RWPE1 (cell line): ENCODE data around the gene PIP5K1C.
A peak's percentile ranks its signal among the peaks of the same experiment; 100 is the strongest.

Experiments
- CTCF ChIA-PET: fragments of 350-600 bp; sonication (Branson Sonifier 250); formaldehyde crosslinking; extraction: SDS; loops from one replicate; lab custom pipeline; 2021; lab: Yijun Ruan, JAX
- POLR2A ChIA-PET: fragments of 400-600 bp; formaldehyde crosslinking; extraction: SDS; loops from one replicate; lab custom pipeline; 2020; ENCODE audit warnings: antibody characterized with exemption; ENCODE audit not compliant: low non-redundant PET; lab: Yijun Ruan, JAX
- DNase-seq: peaks from one replicate; pipeline ENCODE4 v3.0.0; 2012; ENCODE audit warnings: low spot score
- H3K27ac ChIP-seq: fragments of 450-650 bp; 2 replicates; pipeline ENCODE4 v1.5.1; 2017
- TF ChIP-seq, protein P1 (sequence below): fragments of 450-650 bp; conservative IDR thresholded peaks from 2 replicates; pipeline ENCODE4 v1.5.1; 2017; ENCODE audit warnings: low read depth, mild to moderate bottlenecking

Gene PIP5K1C

GRCh38 chr19:3684054-3684816 lies 16.0 kb downstream of the PIP5K1C start:
- no peak overlapping the region for H3K27ac ChIP-seq
- CTCF ChIA-PET: no interaction called here
- no peak for DNase-seq
- TF ChIP-seq, protein P1, sequence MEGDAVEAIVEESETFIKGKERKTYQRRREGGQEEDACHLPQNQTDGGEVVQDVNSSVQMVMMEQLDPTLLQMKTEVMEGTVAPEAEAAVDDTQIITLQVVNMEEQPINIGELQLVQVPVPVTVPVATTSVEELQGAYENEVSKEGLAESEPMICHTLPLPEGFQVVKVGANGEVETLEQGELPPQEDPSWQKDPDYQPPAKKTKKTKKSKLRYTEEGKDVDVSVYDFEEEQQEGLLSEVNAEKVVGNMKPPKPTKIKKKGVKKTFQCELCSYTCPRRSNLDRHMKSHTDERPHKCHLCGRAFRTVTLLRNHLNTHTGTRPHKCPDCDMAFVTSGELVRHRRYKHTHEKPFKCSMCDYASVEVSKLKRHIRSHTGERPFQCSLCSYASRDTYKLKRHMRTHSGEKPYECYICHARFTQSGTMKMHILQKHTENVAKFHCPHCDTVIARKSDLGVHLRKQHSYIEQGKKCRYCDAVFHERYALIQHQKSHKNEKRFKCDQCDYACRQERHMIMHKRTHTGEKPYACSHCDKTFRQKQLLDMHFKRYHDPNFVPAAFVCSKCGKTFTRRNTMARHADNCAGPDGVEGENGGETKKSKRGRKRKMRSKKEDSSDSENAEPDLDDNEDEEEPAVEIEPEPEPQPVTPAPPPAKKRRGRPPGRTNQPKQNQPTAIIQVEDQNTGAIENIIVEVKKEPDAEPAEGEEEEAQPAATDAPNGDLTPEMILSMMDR: no peak
- POLR2A ChIA-PET: no interaction called here

GRCh38 chr19:3683405-3684053 lies 16.7 kb downstream of the PIP5K1C start:
- no peak overlapping the region for H3K27ac ChIP-seq
- POLR2A ChIA-PET: no interaction called here
- no peak for DNase-seq
- CTCF ChIA-PET: no interaction called here
- TF ChIP-seq, protein P1: no peak

DNA sequence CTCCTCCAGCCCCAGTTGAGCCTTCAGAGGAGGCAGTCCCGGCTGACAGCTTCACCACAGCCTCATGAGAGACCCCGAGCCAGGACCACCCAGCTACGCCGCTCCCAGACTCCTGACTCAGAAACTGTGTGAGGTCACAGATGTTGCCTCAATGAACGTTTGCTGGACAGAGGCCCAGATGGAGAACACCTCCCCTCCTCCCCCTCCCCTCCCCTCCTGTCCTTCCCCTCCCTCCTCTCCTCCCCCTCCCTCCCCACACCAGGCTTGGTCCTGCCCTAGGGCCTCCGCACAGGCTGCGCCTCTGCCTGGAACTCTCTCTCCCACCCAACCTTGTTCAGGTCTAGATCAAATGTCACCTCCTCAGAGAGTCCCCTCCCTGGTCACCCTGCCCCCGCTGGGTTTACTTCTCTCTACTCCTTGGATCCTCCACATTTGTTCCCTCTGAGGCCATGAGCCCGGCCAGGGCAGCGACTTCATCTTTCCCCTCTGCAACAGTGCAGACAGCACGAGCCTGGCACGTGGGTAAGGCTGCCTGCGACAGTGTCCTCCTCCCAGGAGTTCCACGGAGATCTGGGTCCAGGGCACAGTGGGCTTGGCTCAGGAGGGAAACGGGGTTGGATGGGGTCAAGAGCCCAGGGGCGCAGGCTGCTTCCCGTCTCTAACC lies 17.4 kb downstream of the PIP5K1C start:
- H3K27ac ChIP-seq: peak overlapping the region; percentile 9; the same call in 1 of the 2 replicates
- DNase-seq: no peak
- TF ChIP-seq, protein P1: no peak
- ChIA-PET CTCF (interaction anchor here (0.6 kb wide), 1 partner anchor 12 kb away, joined by 4 read pairs; no protein-coding TSS in a partner anchor), POLR2A (no interaction called here)

DNA sequence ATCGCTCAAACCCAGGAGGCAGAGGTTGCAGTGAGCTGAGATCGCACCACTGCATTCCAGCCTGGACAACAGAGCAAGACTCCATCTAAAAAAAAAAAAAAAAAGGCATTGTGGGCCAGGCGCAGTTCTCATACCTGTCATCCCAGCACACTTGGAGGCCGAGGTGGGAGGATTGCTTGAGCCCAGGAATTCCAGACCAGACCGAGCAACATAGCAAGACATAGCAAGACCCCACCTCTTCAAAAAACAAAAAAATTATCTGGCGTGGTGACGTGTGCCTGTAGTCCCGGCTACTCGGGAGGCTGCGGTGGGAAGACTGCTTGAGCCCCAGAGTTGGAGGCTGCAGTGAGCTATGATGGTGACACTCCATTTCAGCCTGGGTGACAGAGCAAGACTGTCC lies 18.0 kb downstream of the PIP5K1C start:
- CTCF ChIA-PET: interaction anchor here (0.6 kb wide), 1 partner anchor 11 kb away, joined by 4 read pairs; no protein-coding TSS in a partner anchor
- TF ChIP-seq, protein P1: no peak
- POLR2A ChIA-PET: no interaction called here
- H3K27ac ChIP-seq: peak overlapping the region; percentile 9; the same call in 1 of the 2 replicates
- DNase-seq: no peak

- no peak overlapping the region for H3K27ac ChIP-seq
- ChIA-PET CTCF (no interaction called here), POLR2A (no interaction called here)
These were observed 19.3 kb downstream of the PIP5K1C start for GRCh38 chr19:3680939-3681338.

DNA sequence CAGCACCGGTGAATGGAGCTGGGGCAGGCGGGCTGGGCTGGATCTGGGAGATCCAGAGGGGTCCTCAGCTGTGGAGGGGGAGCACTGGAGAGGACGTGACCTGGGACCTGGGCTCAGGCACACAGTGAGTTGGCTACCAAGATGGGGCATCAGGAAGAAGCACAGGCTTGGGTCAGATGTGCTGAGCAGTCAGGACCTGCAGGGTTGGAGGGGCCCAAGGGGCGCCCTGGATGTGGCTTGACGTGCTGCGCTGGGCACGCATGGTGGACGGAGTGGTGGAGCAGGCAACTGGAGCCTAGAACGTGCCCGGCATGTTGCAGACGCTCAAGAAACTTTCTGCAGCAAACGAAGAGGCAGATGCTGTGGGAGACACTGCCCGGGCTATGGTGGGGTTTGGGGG lies 20.7 kb downstream of the PIP5K1C start:
- ChIA-PET CTCF (no interaction called here), POLR2A (no interaction called here)
- DNase-seq: no peak
- no peak overlapping the region for H3K27ac ChIP-seq
- TF ChIP-seq, protein P1: no peak

More at GRCh38 chr19:3680939-3681338, 19.3 kb downstream of the PIP5K1C start:
- TF ChIP-seq, protein P1: no peak
- no peak for DNase-seq
